Lung (tissue), 12 donors: ENCODE measurements around the gene PRSS27. TPM values are rescaled to one million over a fixed set of nuclear protein-coding genes. Genes with fewer than 3 reads are reported as not detected.

Experiments used
- ATAC-seq: fragments of 200-7000 bp; cut with Tn5 transposase; one replicate; pipeline ENCODE4 v1.9.1; 2020; ENCODE audit warnings: moderate number of reproducible peaks; ENCODE audit not compliant: insufficient read depth, low FRiP score
- DNase-seq, 3 donors: peaks; one replicate each; pipeline ENCODE4 v3.0.0-alpha.2; 2013 to 2017
- H3K27ac ChIP-seq, 2 donors: one replicate each; pipeline ENCODE4 v1.5.1; 2013; ENCODE audit warnings: mild to moderate bottlenecking in 2 of 2, moderate library complexity in 2 of 2, control low read depth in 1 of 2, inconsistent platforms in 1 of 2, low read depth in 1 of 2, low read length in 1 of 2
- H3K27me3 ChIP-seq, 3 donors: one replicate each; pipeline ENCODE4 v1.5.1; 2013; ENCODE audit warnings: low read length in 2 of 3; ENCODE audit not compliant: control insufficient read depth in 3 of 3, insufficient read depth in 3 of 3
- H3K36me3 ChIP-seq, 4 donors: one replicate each; pipeline ENCODE4 v1.5.1; 2013; ENCODE audit warnings: low read length in 4 of 4, mild to moderate bottlenecking in 1 of 4, moderate library complexity in 1 of 4; ENCODE audit not compliant: control insufficient read depth in 4 of 4, insufficient read depth in 4 of 4
- H3K4me1 ChIP-seq, 5 donors: one replicate each; pipeline ENCODE4 v1.5.1; 2013; ENCODE audit warnings: low read length in 5 of 5, mild to moderate bottlenecking in 2 of 5, moderate library complexity in 1 of 5; ENCODE audit not compliant: control insufficient read depth in 5 of 5, insufficient read depth in 5 of 5
- H3K4me3 ChIP-seq: one replicate; pipeline ENCODE4 v1.5.1; 2013; ENCODE audit warnings: mild to moderate bottlenecking, control low read depth, moderate library complexity
- H3K9ac ChIP-seq, 2 donors: one replicate each; pipeline ENCODE4 v1.5.1; 2013; ENCODE audit warnings: low read length in 2 of 2, control low read depth in 1 of 2; ENCODE audit not compliant: insufficient read depth in 1 of 2
- H3K9me3 ChIP-seq, 4 donors: one replicate each; pipeline ENCODE4 v1.5.1; 2013; ENCODE audit warnings: low read length in 3 of 4, mild to moderate bottlenecking in 1 of 4, moderate library complexity in 1 of 4; ENCODE audit not compliant: control insufficient read depth in 4 of 4, insufficient read depth in 3 of 4
- CTCF ChIP-seq: IDR thresholded peaks from 2 replicates; pipeline ENCODE4 v1.5.1; 2012; ENCODE audit warnings: mild to moderate bottlenecking; ENCODE audit errors: control extremely low read depth, extremely low read depth
- WGBS, 2 donors: extraction: QIAGEN DNeasy Blood & Tissue Kit; methylation state at CpG; one replicate each; pipeline ENCODE4 v1.1.7; 2013; 5-methylcytosine and 5-hydroxymethylcytosine counted together
- polyA plus RNA-seq, 2 donors: library from polyadenylated mRNA; stranded (reverse); fragments of 200-250 nt; gene quantifications; one replicate each; pipeline ENCODE4 v1.2.1, GENCODE V29; 2013
- total RNA-seq, 2 donors: library from RNA; depleted of rRNA in 1 of 2; stranded (reverse); fragments of >200 nt in 1 of 2; gene quantifications; one replicate each; pipeline ENCODE4 v1.2.1, GENCODE V29; 2014 to 2021
- donor health status: control.
- donor health status: control.
- donor health status: Bipolar disorder and iron deficiency.
- donor health status: healthy.
- donor health status: DM: yes; HTN: yes; CAD: no.

PRSS27 gene
- total and polyA plus RNA-seq, 4 donors, result 1.1 to 2.5 (median 2.1) TPM

DNA sequence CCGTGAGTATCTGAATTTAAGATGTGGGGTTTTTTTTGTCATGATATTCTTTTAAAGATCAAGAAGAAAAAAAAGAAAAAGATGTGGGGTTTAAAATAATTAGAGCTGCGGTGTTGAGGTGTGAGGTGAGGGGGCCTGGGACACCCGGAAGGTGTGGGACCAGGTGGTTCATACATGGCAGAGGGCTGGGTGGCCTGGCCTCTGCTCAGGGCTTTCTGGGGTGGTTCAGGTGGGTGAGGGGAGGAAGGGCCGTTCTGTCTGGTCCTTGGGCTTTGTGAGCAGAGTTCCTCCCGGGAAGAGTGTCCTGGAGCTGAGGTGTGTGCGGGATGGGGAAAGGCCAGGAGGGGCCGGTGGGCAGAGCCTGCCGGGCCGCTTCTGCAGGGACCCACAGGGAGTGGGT, 5.0 kb downstream of the PRSS27 start:
- ATAC-seq (no peak), DNase-seq (no peak)
- TF ChIP-seq CTCF, result no peak
- no peak overlapping the region for H3K27ac ChIP-seq
- H3K4me3 ChIP-seq, result no peak overlapping the region
- H3K27me3 ChIP-seq, result no peaks in the 10 kb centered on the region
- H3K36me3 ChIP-seq, result peaks cover 0 to 4% (median under 1%) of the 10 kb centered on the region in 4 donors
- peaks cover 0 to 11% (median 3%) of the 10 kb centered on the region in 5 donors for H3K4me1 ChIP-seq
- WGBS, 2 donors, result 28 to 44% methylated on average over 9 of the region's 9 CpGs
- no peaks in the 10 kb centered on the region for H3K9me3 ChIP-seq
- no peak overlapping the region for H3K9ac ChIP-seq

DNA sequence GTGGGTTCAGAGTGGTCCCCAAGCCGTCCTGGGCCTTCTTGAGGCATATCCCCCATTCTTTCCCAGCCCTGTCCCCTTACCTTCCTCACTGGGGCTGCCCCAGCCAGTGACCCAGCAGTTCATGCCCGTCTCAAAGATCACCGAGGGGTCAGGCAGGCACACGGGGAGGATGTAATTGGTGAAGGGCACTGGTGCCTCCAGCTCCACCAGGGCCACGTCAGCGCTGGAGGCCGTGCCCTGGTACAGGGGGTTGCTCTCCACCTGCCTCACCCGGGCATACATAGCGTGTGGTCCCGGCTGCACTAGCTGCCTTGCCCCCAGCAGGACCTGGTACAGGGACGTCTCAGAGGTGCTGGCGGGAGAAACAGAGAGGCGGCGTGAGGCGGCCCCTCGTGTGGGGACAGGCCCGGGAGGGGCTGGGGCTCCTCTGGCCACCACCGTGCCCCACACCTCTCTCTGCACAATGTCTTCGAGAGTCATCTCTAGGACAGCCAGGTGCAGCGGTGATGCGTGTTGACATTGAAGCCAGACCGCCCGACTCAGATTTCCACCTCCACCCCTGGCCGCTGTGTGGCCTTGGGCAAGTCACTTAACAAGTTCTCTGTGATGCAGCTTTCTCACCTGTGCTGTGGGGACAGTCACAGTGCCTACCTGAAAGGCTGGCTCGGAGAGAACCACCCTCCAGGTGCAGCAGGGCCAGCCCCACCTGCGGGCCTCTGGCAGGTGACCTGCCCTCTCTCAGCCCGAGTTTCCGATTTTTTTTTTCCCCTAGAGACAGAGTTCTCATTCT, 5.8 kb downstream of the PRSS27 start:
- WGBS, 2 donors, result 82 to 90% methylated on average over 28 of the region's 28 CpGs
- H3K4me1 ChIP-seq, result peaks cover 0 to 3% (median 3%) of the 10 kb centered on the region in 5 donors
- no peak overlapping the region for H3K4me3 ChIP-seq
- DNase-seq (no peak), ATAC-seq (no peak)
- no peak overlapping the region for H3K27ac ChIP-seq
- peaks cover 0 to 13% (median under 1%) of the 10 kb centered on the region in 4 donors for H3K36me3 ChIP-seq
- H3K9ac ChIP-seq, result no peak overlapping the region
- H3K27me3 ChIP-seq, result no peaks in the 10 kb centered on the region
- TF ChIP-seq CTCF, result no peak
- no peaks in the 10 kb centered on the region for H3K9me3 ChIP-seq

- H3K4me3 ChIP-seq, result no peak overlapping the region
- H3K9ac ChIP-seq, result no peak overlapping the region
- peaks cover 0 to 3% (median 0%) of the 10 kb centered on the region in 5 donors for H3K4me1 ChIP-seq
- H3K27ac ChIP-seq, result no peak overlapping the region
- DNase-seq (no peak), ATAC-seq (no peak)
- H3K9me3 ChIP-seq, result no peaks in the 10 kb centered on the region
- H3K27me3 ChIP-seq, result no peaks in the 10 kb centered on the region
- no peak for TF ChIP-seq CTCF
- 52 to 68% methylated on average over 14 of the region's 14 CpGs for WGBS, 2 donors
- peaks cover 0 to 16% (median under 1%) of the 10 kb centered on the region in 4 donors for H3K36me3 ChIP-seq
These were observed 6.5 kb downstream of the PRSS27 start for GRCh38 chr16:2713523-2713922.
